Right ventricle myocardium superior (tissue), 1 donor: Measurements from ENCODE around the gene CSRNP3. TPM values are rescaled to one million over a fixed set of nuclear protein-coding genes. Genes with fewer than 3 reads are reported as not detected.
A peak's percentile ranks its signal among the peaks of the same experiment; 100 is the strongest.
"Not testable (repeated sequence)": the region's sequence is repeated elsewhere in the genome, so short reads cannot be mapped to it uniquely, and the experiment has no call there.

Experiments
- ATAC-seq: fragments of 200-7000 bp; cut with Tn5 transposase; one replicate; pipeline ENCODE4 v1.9.1; 2020; ENCODE audit warnings: mild to moderate bottlenecking; ENCODE audit not compliant: poor library complexity
- DNase-seq: peaks from one replicate; pipeline ENCODE4 v3.0.0-alpha.2; 2020
- intact Hi-C: fragments of 100-400 bp; cut with DNase I; formaldehyde crosslinking; loops from one replicate; pipeline ENCODE4 v1.11.2; 2022
- total RNA-seq: library from RNA; stranded (reverse); fragmentation: NEBNext Ultra II Directional; extraction: Animal tissue kit (Norgen Biotek cat#: 25700); gene quantifications from one replicate; pipeline ENCODE4 v1.2.1, GENCODE V29; 2021
- donor health status: DM: no; HTN: yes; CAD: no; lungs with severe emphysema.

Gene CSRNP3
- total RNA-seq, 1 donor from 2014 or later, result 4.1 TPM

- no peak for DNase-seq
- intact Hi-C loops, result no loop called here
- no peak for ATAC-seq
Measured at GRCh38 chr2:165647409-165647808, 177.9 kb downstream of the CSRNP3 start.

- no peak for ATAC-seq
- DNase-seq, result no peak
- intact Hi-C loops, result no loop called here
Measured at GRCh38 chr2:165648801-165649200, 179.3 kb downstream of the CSRNP3 start.

- ATAC-seq, result no peak
- intact Hi-C loops, result no loop called here
- no peak for DNase-seq
Measured at GRCh38 chr2:165651233-165651632, 181.7 kb downstream of the CSRNP3 start.

- DNase-seq (no peak), ATAC-seq (peak; percentile 67)
- intact Hi-C loops, result no loop called here
Measured at GRCh38 chr2:165655661-165656060, 186.2 kb downstream of the CSRNP3 start.

GRCh38 chr2:165660361-165660760 lies 190.9 kb downstream of the CSRNP3 start:
- intact Hi-C loops, result no loop called here
- no peak for ATAC-seq
- DNase-seq, result no peak

- intact Hi-C loops, result no loop called here
- ATAC-seq (no peak), DNase-seq (no peak)
Measured at GRCh38 chr2:165662720-165663119, 193.2 kb downstream of the CSRNP3 start.

GRCh38 chr2:165665614-165666013 lies 196.1 kb downstream of the CSRNP3 start:
- no peak for ATAC-seq
- no peak for DNase-seq
- intact Hi-C loops, result no loop called here

- ATAC-seq, intact Hi-C loops, DNase-seq: not testable (repeated sequence)
Measured at GRCh38 chr2:165666073-165666472, 196.6 kb downstream of the CSRNP3 start.

- intact Hi-C loops, result no loop called here
- DNase-seq, result no peak
- ATAC-seq, result no peak
Measured at GRCh38 chr2:165666605-165667004, 197.1 kb downstream of the CSRNP3 start.

GRCh38 chr2:165667375-165667774 lies 197.9 kb downstream of the CSRNP3 start:
- DNase-seq, result no peak

GRCh38 chr2:165674780-165675179 lies 205.3 kb downstream of the CSRNP3 start:
- DNase-seq, result no peak

More at GRCh38 chr2:165667375-165667774, 197.9 kb downstream of the CSRNP3 start:
- intact Hi-C loops, result no loop called here
- ATAC-seq, result no peak

GRCh38 chr2:165675551-165675968 lies 206.1 kb downstream of the CSRNP3 start:
- ATAC-seq (peak; percentile 27), DNase-seq (no peak)
- intact Hi-C loops, result no loop called here

More at GRCh38 chr2:165674780-165675179, 205.3 kb downstream of the CSRNP3 start:
- ATAC-seq, result no peak
- intact Hi-C loops, result no loop called here

- DNase-seq, result no peak
- intact Hi-C loops, result no loop called here
- ATAC-seq, result no peak
Measured at GRCh38 chr2:165678882-165679281, 209.4 kb downstream of the CSRNP3 start.

- no peak for ATAC-seq
- DNase-seq, result no peak
- intact Hi-C loops, result no loop called here
Measured at GRCh38 chr2:165679621-165680020, 210.1 kb downstream of the CSRNP3 start.

- DNase-seq (no peak), ATAC-seq (peak; percentile 97)
- intact Hi-C loops, result no loop called here
Measured at GRCh38 chr2:165681841-165682240, 212.3 kb downstream of the CSRNP3 start.

GRCh38 chr2:165682546-165682945 lies 213.0 kb downstream of the CSRNP3 start:
- DNase-seq, result no peak
- peak; percentile 53 for ATAC-seq
- intact Hi-C loops, result no loop called here

GRCh38 chr2:165686800-165687199 lies 217.3 kb downstream of the CSRNP3 start:
- intact Hi-C loops, result no loop called here
- DNase-seq (no peak), ATAC-seq (no peak)

GRCh38 chr2:165687426-165688002 lies 218.0 kb downstream of the CSRNP3 start:
- intact Hi-C loops, result no loop called here
- ATAC-seq, result no peak
- no peak for DNase-seq

GRCh38 chr2:165691615-165692014 lies 222.1 kb downstream of the CSRNP3 start:
- ATAC-seq (peak; percentile 66), DNase-seq (peak; percentile 46)
- intact Hi-C loops, result no loop called here

GRCh38 chr2:165692906-165693305 lies 223.4 kb downstream of the CSRNP3 start:
- DNase-seq (no peak), ATAC-seq (no peak)
- intact Hi-C loops, result no loop called here

- DNase-seq, result no peak
- no peak for ATAC-seq
- intact Hi-C loops, result no loop called here
Measured at GRCh38 chr2:165693838-165694237, 224.3 kb downstream of the CSRNP3 start.
